ENCODE data around the gene A1BG.

The A1BG gene

DNA sequence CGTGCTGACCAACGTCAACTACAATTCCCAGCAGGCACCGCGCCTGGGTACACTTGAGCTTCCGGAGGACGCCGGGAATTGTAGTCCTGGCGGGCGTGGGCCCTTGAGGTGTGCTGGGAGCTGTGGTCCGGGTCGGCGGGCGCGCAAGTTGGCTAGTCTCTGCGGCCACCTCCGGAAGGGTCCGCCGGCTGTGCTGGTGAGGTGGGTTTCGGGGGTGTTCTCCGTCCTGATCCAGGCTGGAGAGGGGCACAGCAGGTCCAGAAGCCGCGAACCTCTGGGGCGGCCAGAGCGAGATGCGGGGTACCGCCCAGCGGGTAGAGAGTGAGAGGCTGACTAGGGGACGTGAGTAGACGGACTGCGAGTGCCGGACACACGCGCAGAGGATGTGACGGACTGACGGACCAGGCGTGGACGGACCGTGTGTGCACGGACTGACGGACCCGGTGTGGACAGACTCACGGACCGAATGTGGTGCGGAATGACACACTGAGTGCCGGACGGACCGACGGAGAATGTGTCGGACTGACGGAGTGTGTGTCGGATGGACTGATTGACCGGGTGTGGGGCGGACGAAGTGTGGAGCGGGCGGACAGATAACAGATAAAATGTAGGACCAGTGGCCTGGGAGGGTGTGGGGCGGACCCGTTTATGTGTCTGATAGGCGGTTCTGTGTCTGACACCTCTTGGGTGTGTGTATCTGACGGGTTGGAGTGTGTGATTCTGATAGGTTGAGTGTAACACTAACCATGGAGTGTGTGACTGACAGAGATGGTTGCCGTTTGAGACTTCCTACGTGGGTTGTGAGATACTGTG, 26.2 kb downstream of the A1BG start, which contains the start of gene ZSCAN22:
Gene ZSCAN22 (plus strand): TSS at position 81 of the 813 bp plus-strand sequence. CDS start 7,809 bp downstream, outside the sequence.
- DNase-seq (ENCODE audit: extremely low read depth, low read depth): peak; percentile 78
- TF ChIP-seq, protein P1, sequence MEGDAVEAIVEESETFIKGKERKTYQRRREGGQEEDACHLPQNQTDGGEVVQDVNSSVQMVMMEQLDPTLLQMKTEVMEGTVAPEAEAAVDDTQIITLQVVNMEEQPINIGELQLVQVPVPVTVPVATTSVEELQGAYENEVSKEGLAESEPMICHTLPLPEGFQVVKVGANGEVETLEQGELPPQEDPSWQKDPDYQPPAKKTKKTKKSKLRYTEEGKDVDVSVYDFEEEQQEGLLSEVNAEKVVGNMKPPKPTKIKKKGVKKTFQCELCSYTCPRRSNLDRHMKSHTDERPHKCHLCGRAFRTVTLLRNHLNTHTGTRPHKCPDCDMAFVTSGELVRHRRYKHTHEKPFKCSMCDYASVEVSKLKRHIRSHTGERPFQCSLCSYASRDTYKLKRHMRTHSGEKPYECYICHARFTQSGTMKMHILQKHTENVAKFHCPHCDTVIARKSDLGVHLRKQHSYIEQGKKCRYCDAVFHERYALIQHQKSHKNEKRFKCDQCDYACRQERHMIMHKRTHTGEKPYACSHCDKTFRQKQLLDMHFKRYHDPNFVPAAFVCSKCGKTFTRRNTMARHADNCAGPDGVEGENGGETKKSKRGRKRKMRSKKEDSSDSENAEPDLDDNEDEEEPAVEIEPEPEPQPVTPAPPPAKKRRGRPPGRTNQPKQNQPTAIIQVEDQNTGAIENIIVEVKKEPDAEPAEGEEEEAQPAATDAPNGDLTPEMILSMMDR (IDR thresholded peaks at IDR 0.05; ENCODE audit: low read depth, low read length): no peak

DNA sequence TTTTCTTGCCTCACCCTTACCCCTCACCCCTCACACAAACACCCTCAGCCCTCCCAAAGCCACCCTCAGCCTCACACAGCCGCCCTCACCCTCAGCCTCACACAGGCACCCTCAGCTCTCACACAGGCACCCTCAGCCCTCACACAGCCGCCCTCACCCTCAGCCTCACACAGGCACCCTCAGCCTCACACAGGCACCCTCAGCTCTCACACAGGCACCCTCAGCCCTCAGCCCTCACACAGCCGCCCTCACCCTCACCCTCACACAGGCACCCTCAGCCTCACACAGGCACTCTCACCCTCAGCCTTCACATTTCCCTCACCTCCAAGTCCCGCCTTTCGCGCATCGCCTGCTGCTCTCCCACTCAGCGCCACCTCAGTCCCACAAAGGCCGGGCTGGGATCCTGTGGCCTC, 26.8 kb downstream of the A1BG start:
- DNase-seq (ENCODE audit: extremely low read depth, low read depth): no peak
- TF ChIP-seq, protein P1 (IDR thresholded peaks at IDR 0.05; ENCODE audit: low read depth, low read length): no peak

DNA sequence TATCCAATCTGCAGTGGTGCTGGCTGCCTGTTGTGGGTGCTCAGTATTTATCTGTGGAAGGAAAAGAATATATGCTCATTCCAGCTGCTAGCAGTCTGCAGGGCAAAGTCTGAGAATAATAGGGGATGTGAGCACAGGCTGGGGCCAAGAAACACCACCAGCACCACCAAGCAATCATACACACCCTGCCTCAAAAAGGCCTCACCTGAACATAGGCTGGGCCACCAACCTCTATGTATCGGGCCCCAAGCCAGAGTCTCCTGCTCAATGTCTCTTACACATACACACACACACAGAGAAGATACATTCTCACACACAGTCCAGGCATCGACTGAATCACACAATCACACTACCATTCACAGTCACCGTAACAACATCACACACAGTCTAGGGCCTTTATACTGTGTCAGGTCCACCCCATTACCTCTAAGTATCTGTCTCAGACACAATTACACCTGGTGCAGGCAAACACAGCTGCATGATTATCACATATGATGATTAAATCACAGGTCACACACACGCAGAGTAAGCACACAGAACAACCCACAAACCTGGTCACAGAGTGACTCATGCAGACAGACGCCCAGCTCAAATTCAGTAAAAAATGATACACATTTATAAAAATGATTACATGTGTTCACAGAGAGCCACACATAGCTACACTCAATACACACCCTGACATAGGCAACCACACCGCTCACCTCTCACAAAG, 27.8 kb downstream of the A1BG start:
- TF ChIP-seq, protein P1 (IDR thresholded peaks at IDR 0.05; ENCODE audit: low read depth, low read length): no peak
- no peak for DNase-seq (ENCODE audit: extremely low read depth, low read depth)

DNA sequence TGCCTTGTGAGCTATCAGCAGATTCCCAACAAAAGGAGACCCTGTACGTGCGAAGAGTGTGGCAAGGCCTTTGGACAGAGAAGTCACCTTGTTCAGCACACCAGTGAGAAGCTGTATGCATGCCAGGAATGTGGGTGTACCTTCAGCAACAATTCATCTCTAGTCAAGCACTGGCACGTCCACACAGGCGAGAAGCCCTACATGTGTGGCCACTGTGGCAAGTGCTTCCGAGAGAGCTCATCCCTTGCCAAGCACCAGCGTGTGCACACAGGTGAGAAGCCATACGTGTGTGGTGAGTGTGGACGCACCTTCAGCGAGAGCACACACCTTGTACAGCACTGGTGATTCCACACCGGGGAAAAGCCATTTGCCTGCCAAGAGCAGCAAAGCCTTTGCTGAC, 34.1 kb downstream of the A1BG start:
- TF ChIP-seq, protein P1 (IDR thresholded peaks at IDR 0.05; ENCODE audit: low read depth, low read length): no peak
- no peak for DNase-seq (ENCODE audit: extremely low read depth, low read depth)

DNA sequence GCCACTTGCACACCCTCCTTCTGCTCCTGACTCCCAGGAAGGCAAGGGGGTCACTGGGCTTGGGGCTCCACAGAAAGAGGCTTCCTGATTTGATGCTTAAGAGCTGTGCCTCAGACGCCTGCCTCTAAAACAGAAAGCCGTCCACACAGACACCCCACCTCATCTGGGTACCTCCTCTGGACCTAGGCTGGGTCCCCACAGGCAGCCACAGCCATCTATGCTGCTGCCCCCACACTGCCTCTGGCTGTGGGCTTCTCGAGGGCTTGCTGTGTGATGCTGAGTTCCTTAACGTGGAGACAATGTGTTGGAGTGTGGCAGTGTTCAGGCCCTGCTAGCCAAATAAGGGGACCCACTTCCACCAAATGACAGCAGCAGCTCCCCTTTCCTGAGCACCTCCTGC, 35.0 kb downstream of the A1BG start:
- TF ChIP-seq, protein P1 (IDR thresholded peaks at IDR 0.05; ENCODE audit: low read depth, low read length): no peak
- no peak for DNase-seq (ENCODE audit: extremely low read depth, low read depth)

DNA sequence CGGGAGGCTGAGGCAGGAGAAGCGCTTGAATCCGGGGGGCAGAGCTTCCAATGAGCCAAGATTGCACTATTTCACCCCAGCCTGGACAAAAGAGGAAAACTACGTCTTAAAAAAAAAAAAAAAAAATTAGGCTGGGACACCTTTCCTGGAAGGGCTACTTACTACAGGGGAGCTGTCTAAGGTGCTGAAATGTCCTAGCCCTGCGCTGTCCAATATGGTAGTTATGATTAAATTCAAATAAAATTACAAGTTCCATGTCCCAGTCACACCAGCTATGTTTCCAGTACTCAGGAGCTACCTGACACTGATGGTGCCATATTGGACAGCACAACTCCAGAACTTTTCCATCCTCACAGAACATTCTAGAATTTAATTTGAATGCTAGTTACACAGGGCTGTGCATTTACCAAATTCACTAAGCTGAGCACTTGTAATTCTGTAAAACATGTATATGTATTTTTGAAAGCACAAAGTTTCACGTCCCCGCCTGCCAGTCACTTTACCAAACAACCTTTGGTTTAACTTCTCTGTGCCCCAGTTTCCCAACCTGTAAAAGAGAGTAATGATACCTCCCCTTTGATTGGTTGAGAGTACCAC, 35.7 kb downstream of the A1BG start:
- no peak for DNase-seq (ENCODE audit: extremely low read depth, low read depth)
- TF ChIP-seq, protein P1 (IDR thresholded peaks at IDR 0.05; ENCODE audit: low read depth, low read length): no peak

DNA sequence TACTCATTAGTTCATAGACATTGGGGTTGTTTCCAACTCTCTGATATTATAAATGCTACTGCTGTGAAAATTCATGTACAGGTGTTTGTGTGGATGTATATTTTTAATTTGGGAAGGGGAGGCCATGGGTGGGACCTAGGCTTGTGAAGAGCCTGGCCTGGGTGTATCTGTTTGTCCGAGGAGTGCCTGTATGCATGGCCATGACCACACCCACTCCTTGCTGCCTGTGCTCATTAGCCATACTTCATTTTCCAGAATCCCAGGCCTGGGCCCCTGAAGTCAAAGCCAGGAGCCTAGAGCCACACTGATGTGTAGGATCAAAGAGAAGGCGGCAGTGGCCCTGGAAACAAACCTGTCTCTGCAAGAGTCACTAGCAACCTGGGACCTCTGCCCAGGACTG, 37.7 kb downstream of the A1BG start:
- TF ChIP-seq, protein P1 (IDR thresholded peaks at IDR 0.05; ENCODE audit: low read depth, low read length): no peak
- no peak for DNase-seq (ENCODE audit: extremely low read depth, low read depth)
